RWPE1 (cell line): ENCODE results near the gene KAT6B.
A peak's percentile ranks its signal among the peaks of the same experiment; 100 is the strongest.

Source experiments
- CTCF ChIA-PET: fragments of 350-600 bp; sonication (Branson Sonifier 250); formaldehyde crosslinking; extraction: SDS; loops from one replicate; lab custom pipeline; 2021; lab: Yijun Ruan, JAX
- POLR2A ChIA-PET: fragments of 400-600 bp; formaldehyde crosslinking; extraction: SDS; loops from one replicate; lab custom pipeline; 2020; ENCODE audit warnings: antibody characterized with exemption; ENCODE audit not compliant: low non-redundant PET; lab: Yijun Ruan, JAX
- DNase-seq: peaks from one replicate; pipeline ENCODE4 v3.0.0; 2012; ENCODE audit warnings: low spot score
- H3K27ac ChIP-seq: fragments of 450-650 bp; 2 replicates; pipeline ENCODE4 v1.5.1; 2017
- TF ChIP-seq, protein P1 (sequence below): fragments of 450-650 bp; conservative IDR thresholded peaks from 2 replicates; pipeline ENCODE4 v1.5.1; 2017; ENCODE audit warnings: low read depth, mild to moderate bottlenecking

Gene KAT6B

DNA sequence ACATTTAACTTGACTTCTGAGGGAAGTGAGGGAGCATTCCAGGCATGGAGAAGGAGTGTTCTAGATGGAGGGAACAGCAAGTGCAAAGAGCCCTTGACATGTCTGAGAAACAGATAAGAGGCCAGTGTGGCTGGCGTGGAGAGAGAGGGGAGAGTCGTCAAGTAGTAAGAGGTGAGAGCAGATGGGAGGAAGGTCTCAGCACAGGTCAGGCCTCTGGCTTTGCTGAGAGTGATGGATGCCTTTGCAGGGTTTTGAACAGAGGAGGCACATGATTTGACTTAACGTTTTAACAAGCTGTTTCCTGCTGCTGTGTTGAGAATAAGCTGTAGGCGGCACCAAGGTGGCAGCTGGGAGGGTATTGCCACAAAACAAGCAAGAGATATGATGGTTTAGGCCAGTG is 97.2 kb downstream of the KAT6B start:
- DNase-seq, result no peak
- POLR2A ChIA-PET, result interaction anchor here (0.5 kb wide), 2 partner anchors 1021 to 1567 kb away, joined by 3 to 10 read pairs; no protein-coding TSS in a partner anchor
- H3K27ac ChIP-seq, result peak overlapping the region; percentile 73
- TF ChIP-seq, protein P1, sequence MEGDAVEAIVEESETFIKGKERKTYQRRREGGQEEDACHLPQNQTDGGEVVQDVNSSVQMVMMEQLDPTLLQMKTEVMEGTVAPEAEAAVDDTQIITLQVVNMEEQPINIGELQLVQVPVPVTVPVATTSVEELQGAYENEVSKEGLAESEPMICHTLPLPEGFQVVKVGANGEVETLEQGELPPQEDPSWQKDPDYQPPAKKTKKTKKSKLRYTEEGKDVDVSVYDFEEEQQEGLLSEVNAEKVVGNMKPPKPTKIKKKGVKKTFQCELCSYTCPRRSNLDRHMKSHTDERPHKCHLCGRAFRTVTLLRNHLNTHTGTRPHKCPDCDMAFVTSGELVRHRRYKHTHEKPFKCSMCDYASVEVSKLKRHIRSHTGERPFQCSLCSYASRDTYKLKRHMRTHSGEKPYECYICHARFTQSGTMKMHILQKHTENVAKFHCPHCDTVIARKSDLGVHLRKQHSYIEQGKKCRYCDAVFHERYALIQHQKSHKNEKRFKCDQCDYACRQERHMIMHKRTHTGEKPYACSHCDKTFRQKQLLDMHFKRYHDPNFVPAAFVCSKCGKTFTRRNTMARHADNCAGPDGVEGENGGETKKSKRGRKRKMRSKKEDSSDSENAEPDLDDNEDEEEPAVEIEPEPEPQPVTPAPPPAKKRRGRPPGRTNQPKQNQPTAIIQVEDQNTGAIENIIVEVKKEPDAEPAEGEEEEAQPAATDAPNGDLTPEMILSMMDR, result no peak
- CTCF ChIA-PET, result interaction anchor here (0.7 kb wide), 1 partner anchor 67 kb away, joined by 3 read pairs; no protein-coding TSS in a partner anchor

DNA sequence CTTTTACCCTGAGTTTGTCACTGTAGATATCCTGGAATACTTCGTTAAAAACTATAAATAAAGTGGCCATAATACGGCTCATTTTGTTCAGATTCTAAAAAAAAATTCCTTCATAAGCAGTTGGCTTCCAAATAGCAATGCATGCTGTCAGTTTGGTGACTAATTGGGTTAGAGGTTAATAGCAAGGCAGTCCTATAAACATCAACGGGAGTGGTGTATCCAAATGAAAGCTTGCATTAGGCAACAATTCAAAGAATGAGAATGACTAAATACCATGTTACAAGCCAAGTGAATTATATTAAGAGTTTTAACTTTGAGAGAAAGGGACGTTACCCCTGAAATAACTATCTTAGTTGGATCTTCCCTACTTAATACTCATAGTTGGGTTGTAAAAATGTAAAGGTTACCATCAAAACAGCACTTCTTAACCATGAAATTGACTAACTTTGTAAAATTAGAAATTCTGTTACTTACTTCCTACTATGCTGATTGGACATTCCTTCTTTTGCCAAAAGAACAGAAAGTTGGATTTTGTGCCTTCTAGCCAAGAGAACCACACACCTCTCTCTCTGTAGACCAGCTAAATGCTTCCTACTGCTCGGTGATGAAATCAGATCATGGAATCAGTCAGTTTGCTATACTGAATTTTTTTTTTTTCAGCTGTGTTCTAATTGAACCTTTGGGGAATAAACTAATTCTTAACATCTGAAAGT is 98.0 kb downstream of the KAT6B start:
- TF ChIP-seq, protein P1, result no peak
- CTCF ChIA-PET, result interaction anchor here (0.6 to 0.8 kb wide), 3 partner anchors 17 to 67 kb away, joined by 3 to 5 read pairs (median 3); no protein-coding TSS in a partner anchor
- peak overlapping the region; percentile 92 for H3K27ac ChIP-seq
- peak; percentile 96 for DNase-seq
- POLR2A ChIA-PET, result interaction anchor here (0.5 to 0.6 kb wide), 2 partner anchors 15 to 1022 kb away, joined by 4 to 10 read pairs; no protein-coding TSS in a partner anchor

DNA sequence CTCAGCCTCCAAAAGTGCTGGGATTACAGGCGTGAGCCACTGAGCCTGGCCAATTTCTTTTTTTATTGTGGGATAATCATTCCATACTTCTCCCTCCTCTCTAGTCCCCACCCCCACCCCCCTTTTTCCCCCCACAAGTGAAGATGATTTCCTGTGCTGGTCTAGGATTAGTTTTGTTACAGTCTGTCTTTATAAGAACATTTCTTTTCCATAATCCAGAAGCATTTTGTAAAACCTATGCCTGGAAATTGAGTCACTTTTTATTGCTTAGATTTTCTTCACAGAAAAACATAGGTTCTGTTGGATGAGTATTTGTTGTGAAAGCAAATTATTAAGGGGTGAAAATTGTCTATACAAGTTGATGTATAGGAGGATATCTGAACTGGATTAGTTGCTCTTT is 98.9 kb downstream of the KAT6B start:
- H3K27ac ChIP-seq, result peak overlapping the region; percentile 92
- DNase-seq, result no peak
- CTCF ChIA-PET, result interaction anchor here (0.6 kb wide), 2 partner anchors 26 to 227 kb away, joined by 3 read pairs; no protein-coding TSS in a partner anchor
- POLR2A ChIA-PET, result interaction anchor here (0.5 kb wide), 1 partner anchor 647 kb away, joined by 4 read pairs; no protein-coding TSS in a partner anchor
- TF ChIP-seq, protein P1, result no peak

DNA sequence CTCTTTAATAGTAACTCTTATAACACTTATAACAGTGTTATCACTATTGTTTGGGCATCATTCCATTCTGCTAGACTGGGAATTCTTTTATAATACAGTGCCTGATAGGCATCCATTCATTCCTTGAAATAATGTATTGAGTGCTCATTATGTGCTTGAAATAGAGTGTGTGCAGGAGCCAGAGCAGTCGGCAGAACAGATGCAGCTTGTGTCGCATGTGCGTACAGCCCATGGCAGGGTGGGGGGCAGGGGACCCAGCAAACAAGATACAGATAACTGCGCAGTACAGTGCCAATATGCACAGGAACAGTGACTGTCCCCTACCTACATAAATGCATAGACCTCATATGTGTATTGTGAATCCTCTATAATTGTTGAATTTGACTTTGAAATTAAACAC is 99.3 kb downstream of the KAT6B start:
- POLR2A ChIA-PET, result interaction anchor here (0.5 kb wide), 1 partner anchor 648 kb away, joined by 4 read pairs; no protein-coding TSS in a partner anchor
- TF ChIP-seq, protein P1, result no peak
- peak overlapping the region; percentile 92 for H3K27ac ChIP-seq
- CTCF ChIA-PET, result interaction anchor here (0.7 kb wide), 1 partner anchor 9 kb away, joined by 5 read pairs; no protein-coding TSS in a partner anchor
- DNase-seq, result no peak

DNA sequence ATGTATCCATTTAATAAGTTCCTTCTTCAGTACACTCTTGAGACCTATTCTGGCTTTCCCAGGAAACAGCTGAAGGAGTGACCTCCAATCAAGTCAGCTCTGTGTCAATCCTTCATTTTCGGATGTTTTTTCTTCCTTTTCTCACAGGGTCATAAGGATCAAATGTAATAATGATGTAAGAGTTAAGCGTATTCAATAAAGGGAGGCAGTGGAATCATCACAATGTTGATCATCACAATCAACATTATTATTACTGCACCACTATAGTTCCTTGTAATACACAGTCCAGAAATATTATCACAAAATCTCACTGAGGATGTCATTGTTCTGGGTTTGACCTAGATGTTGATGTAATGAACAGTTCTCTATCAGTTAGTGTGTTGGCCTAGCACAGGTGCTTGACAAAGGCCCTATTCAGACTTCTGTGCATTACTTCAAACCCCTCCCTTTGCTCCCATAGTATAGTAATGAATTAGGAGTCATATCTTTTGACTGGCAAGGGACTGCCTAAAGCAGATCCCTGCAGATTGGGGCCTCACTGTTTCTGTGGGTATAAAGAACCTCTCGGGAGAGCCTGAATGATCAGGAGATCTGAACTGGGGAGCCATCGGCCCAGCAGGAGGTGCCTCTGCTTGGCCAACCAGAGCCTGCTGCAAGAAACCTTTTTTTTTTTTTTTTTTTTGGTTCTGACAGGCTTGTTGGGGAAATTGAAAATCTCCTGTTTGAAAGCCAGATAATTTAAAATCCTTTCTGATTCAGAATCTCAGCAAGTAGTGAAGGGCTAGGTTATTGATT is 100.6 kb downstream of the KAT6B start:
- CTCF ChIA-PET, result no interaction called here

More for the DNA sequence above, 100.6 kb downstream of the KAT6B start:
- DNase-seq, result no peak
- no peak overlapping the region for H3K27ac ChIP-seq
- POLR2A ChIA-PET, result no interaction called here
- TF ChIP-seq, protein P1, result no peak
